Stimulated activated CD4-positive, alpha-beta T cell treated with anti-CD3 and anti-CD28 coated beads, Interleukin-2, amount 100 ng/mL, for 24 hours (primary cell): Measurements from ENCODE around the gene CSNK2A1.

Source experiments
- DNase-seq, 2 donors: peaks; one replicate each; pipeline ENCODE4 v3.0.0-alpha.2; 2020

The CSNK2A1 gene

GRCh38 chr20:445514-446336, 97.9 kb downstream of the CSNK2A1 start:
- DNase-seq = no peak

GRCh38 chr20:444862-445426, 98.6 kb downstream of the CSNK2A1 start:
- DNase-seq = no peak

GRCh38 chr20:444117-444516, 99.5 kb downstream of the CSNK2A1 start:
- no peak for DNase-seq

GRCh38 chr20:443223-443775, 100.3 kb downstream of the CSNK2A1 start:
- DNase-seq = no peak

- DNase-seq = no peak
These were observed 103.0 kb downstream of the CSNK2A1 start for GRCh38 chr20:440636-441035.

GRCh38 chr20:440148-440547, 103.4 kb downstream of the CSNK2A1 start:
- DNase-seq = no peak

- peak; percentile 49 to 63 for DNase-seq
These were observed 104.8 kb downstream of the CSNK2A1 start for GRCh38 chr20:438571-439469.

- DNase-seq = no peak
These were observed 105.7 kb downstream of the CSNK2A1 start for GRCh38 chr20:437787-438486.

GRCh38 chr20:436476-436875, 107.1 kb downstream of the CSNK2A1 start:
- no peak for DNase-seq

GRCh38 chr20:435558-435957, 108.0 kb downstream of the CSNK2A1 start:
- no peak for DNase-seq

GRCh38 chr20:434661-435419, 108.8 kb downstream of the CSNK2A1 start:
- no peak for DNase-seq

GRCh38 chr20:434221-434620, 109.4 kb downstream of the CSNK2A1 start:
- DNase-seq = no peak

- DNase-seq = peak; percentile 67
These were observed 110.2 kb downstream of the CSNK2A1 start for GRCh38 chr20:433300-433975.

GRCh38 chr20:432677-433299, 110.8 kb downstream of the CSNK2A1 start:
- DNase-seq = no peak

GRCh38 chr20:432208-432607, 111.4 kb downstream of the CSNK2A1 start:
- DNase-seq = no peak

GRCh38 chr20:431012-431904, 112.3 kb downstream of the CSNK2A1 start:
- DNase-seq = peak in 1 of 2 donors; percentile 49

GRCh38 chr20:430091-430999, 113.2 kb downstream of the CSNK2A1 start:
- no peak for DNase-seq

GRCh38 chr20:428658-429200, 114.9 kb downstream of the CSNK2A1 start:
- no peak for DNase-seq
